BE2C (cell line): ENCODE data around the gene PRDM10.

ENCODE experiments used
- DNase-seq: peaks from one replicate; pipeline ENCODE4 v3.0.0-alpha.2; 2020
- H3K27me3 ChIP-seq: fragments of 250-450 bp; sonication (Bioruptor Pico); 2 replicates; pipeline ENCODE4 v1.5.1; 2020; ENCODE audit warnings: mild to moderate bottlenecking
- H3K36me3 ChIP-seq: fragments of 250-450 bp; sonication (Bioruptor Pico); 2 replicates; pipeline ENCODE4 v1.5.1; 2020; ENCODE audit warnings: mild to moderate bottlenecking
- H3K4me1 ChIP-seq: fragments of 250-450 bp; sonication (Bioruptor Pico); 2 replicates; pipeline ENCODE4 v1.5.1; 2020
- H3K4me3 ChIP-seq: 2 replicates; pipeline ENCODE4 v1.5.1; 2011; ENCODE audit warnings: low read depth, low read length
- H3K9me3 ChIP-seq: fragments of 250-450 bp; sonication (Bioruptor Pico); 2 replicates; pipeline ENCODE4 v1.5.1; 2020
- TF ChIP-seq, protein P1 (sequence below): IDR thresholded peaks from 2 replicates; pipeline ENCODE4 v1.5.1; 2012; ENCODE audit warnings: mild to moderate bottlenecking, low read depth, low read length

Gene PRDM10

DNA sequence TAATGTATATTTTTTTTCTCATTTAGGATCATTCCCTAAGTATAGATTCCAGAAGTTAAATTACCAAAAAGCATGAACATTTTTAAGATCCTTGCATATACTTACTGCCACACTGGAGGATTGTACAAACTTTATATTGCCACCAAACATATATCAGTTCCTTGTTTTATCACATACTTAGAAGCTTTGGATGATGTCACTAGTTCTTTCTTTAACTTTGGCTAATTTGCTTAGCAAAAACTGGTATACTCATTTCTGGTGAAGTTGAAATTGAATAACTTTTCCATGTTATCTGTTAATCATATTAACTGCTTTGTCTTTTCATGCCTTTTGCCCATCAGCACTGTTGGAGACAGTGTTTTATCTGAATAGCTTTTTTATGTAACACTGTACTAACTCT, 31.6 kb upstream of the PRDM10 start:
- DNase-seq = no peak

DNA sequence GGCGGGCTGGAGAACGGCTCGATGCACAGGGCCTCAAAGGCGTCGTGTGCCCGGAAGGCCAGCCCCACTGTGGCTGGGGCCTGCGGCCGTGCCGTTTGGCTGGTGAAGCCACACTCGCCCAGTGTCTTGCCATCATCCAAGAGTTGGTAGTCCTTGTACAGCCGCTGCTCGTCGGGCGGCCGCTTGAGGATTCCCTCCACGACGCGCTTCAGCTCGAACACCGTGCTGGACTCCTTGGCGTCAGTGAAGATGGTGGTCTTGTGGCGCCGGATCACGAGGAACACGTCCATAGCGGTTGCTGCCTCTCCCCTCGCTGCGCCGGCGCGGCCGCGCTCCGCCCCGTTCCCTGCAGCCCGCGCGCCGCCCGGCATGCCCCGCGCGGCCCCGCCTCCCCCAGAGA, 30.3 kb upstream of the PRDM10 start:
- TF ChIP-seq, protein P1, sequence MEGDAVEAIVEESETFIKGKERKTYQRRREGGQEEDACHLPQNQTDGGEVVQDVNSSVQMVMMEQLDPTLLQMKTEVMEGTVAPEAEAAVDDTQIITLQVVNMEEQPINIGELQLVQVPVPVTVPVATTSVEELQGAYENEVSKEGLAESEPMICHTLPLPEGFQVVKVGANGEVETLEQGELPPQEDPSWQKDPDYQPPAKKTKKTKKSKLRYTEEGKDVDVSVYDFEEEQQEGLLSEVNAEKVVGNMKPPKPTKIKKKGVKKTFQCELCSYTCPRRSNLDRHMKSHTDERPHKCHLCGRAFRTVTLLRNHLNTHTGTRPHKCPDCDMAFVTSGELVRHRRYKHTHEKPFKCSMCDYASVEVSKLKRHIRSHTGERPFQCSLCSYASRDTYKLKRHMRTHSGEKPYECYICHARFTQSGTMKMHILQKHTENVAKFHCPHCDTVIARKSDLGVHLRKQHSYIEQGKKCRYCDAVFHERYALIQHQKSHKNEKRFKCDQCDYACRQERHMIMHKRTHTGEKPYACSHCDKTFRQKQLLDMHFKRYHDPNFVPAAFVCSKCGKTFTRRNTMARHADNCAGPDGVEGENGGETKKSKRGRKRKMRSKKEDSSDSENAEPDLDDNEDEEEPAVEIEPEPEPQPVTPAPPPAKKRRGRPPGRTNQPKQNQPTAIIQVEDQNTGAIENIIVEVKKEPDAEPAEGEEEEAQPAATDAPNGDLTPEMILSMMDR = no peak

More for the DNA sequence above, 31.6 kb upstream of the PRDM10 start:
- H3K36me3 ChIP-seq = no peaks in the 10 kb centered on the region
- H3K4me3 ChIP-seq = no peak overlapping the region
- H3K4me1 ChIP-seq = no peaks in the 10 kb centered on the region
- no peaks in the 10 kb centered on the region for H3K9me3 ChIP-seq
- no peaks in the 10 kb centered on the region for H3K27me3 ChIP-seq
- TF ChIP-seq, protein P1 = no peak

DNA sequence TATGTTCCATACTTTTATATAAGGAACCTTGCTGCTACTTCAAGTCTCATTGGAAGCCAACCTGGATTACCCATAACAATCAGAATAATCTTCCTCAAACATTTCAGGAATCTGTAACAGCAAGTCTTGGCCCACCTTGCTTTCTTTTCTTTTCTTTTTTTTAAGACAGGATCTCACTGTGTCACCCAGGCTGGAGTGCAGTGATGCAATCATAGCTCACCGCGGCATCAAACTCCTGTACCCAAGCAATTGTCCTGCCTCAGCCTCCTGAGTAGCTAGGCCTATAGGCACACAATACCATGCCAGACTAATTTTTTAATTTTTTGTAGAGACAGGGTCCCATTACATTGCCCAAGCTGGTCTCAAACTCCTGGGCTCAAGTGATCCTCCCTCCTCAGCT, 29.3 kb upstream of the PRDM10 start:
- TF ChIP-seq, protein P1 = no peak
- no peaks in the 10 kb centered on the region for H3K27me3 ChIP-seq
- no peak overlapping the region for H3K4me3 ChIP-seq
- H3K36me3 ChIP-seq = no peaks in the 10 kb centered on the region
- DNase-seq = no peak
- no peaks in the 10 kb centered on the region for H3K4me1 ChIP-seq
- no peaks in the 10 kb centered on the region for H3K9me3 ChIP-seq

More for the DNA sequence above, 30.3 kb upstream of the PRDM10 start:
- no peaks in the 10 kb centered on the region for H3K4me1 ChIP-seq
- H3K27me3 ChIP-seq = no peaks in the 10 kb centered on the region
- no peaks in the 10 kb centered on the region for H3K9me3 ChIP-seq
- no peak overlapping the region for H3K4me3 ChIP-seq
- DNase-seq = no peak
- H3K36me3 ChIP-seq = no peaks in the 10 kb centered on the region

DNA sequence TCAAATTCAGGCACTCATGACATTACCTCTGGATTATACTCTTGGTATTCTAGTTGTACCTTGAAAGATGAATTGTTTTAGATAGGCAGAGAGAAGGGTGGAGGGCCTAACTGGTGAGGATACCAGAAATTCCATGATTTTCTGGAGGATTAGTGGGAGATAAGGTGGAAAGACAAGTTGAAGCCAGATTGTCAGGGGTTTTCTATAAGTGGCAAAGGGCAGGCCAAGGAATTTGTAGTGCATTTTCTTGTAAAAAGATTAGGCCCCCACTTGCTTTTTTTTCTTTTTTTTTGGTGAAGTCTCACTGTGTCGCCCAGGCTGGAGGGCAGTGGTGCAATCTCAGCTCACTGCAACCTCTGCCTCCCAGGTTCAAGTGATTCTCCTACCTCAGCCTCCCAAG, 28.4 kb upstream of the PRDM10 start:
- TF ChIP-seq, protein P1 = no peak
- H3K27me3 ChIP-seq = no peaks in the 10 kb centered on the region
- no peaks in the 10 kb centered on the region for H3K9me3 ChIP-seq
- no peak for DNase-seq
- H3K36me3 ChIP-seq = no peaks in the 10 kb centered on the region
- H3K4me1 ChIP-seq = no peaks in the 10 kb centered on the region
- H3K4me3 ChIP-seq = no peak overlapping the region

DNA sequence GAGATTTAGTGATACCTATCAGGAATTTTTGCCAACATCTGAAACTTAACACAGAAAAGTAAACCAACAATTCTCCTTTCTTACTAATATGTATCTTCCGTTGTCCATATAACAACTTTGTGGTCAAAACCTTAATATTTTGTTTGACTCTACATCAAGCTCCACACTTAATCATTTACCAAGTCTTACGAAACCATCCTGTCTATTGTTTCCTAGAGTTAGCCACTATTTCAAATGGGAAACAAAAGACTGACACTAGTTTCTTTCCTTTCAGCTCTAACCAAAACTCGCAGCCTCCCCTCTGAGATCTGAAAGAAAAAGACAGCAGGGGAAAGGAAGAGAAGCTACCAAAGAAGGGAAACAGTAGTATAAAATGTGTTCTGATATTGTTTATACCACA, 26.5 kb upstream of the PRDM10 start:
- no peak for DNase-seq
- no peaks in the 10 kb centered on the region for H3K9me3 ChIP-seq
- TF ChIP-seq, protein P1 = no peak
- no peaks in the 10 kb centered on the region for H3K27me3 ChIP-seq
- H3K4me1 ChIP-seq = no peaks in the 10 kb centered on the region
- no peak overlapping the region for H3K4me3 ChIP-seq
- no peaks in the 10 kb centered on the region for H3K36me3 ChIP-seq

DNA sequence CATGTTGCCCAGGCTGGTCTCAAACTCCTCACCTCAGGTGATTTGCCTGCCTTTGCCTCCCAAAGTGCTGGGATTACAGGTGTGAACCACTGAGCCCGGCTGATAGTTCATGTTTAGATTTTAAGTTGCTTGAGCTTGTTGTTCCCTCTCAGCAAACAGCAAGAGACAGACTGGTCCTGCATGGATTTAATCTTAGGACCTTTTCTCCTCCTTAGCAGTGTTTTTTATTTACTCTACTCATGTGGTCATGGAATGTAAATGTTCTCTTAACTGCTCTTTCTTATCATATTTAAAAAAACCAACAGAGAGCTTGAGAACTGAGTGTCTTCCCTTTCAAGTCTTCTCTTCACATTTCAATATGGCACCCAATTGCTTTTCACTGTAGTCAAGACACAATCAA, 22.7 kb upstream of the PRDM10 start:
- TF ChIP-seq, protein P1 = no peak
- H3K36me3 ChIP-seq = no peaks in the 10 kb centered on the region
- no peak for DNase-seq
- no peaks in the 10 kb centered on the region for H3K9me3 ChIP-seq
- no peaks in the 10 kb centered on the region for H3K27me3 ChIP-seq
- H3K4me3 ChIP-seq = no peak overlapping the region
- no peaks in the 10 kb centered on the region for H3K4me1 ChIP-seq
